Activated B cell treated with CpG ODN at 0.5 μM for 24 hours (primary cell): Measurements from ENCODE around the gene PHF23. TPM values are rescaled to one million over a fixed set of nuclear protein-coding genes. Genes with fewer than 3 reads are reported as not detected.

Experiments
- ATAC-seq: fragments of 200-7000 bp; cut with Tn5 transposase; one replicate; pipeline ENCODE4 v1.10.0; 2021; ENCODE audit warnings: low read depth, mild to moderate bottlenecking, moderate library complexity
- CTCF ChIA-PET: fragments of 350-600 bp; sonication (Branson Sonifier 250); formaldehyde crosslinking; loops from one replicate; lab custom pipeline; 2021; ENCODE audit warnings: antibody characterized with exemption; lab: Charles Lee
- POLR2A ChIA-PET: fragments of 350-600 bp; sonication (Branson Sonifier 250); formaldehyde crosslinking; loops from one replicate; lab custom pipeline; 2021; ENCODE audit warnings: antibody characterized with exemption; lab: Charles Lee
- DNase-seq: peaks from one replicate; pipeline ENCODE4 v3.0.0; 2022
- H3K27ac Mint-ChIP-seq: one replicate; pipeline ENCODE4 v1.8.0; 2020; ENCODE audit warnings: mixed read lengths
- H3K27me3 Mint-ChIP-seq: one replicate; pipeline ENCODE4 v1.8.0; 2021; ENCODE audit warnings: mixed read lengths
- H3K36me3 Mint-ChIP-seq: one replicate; pipeline ENCODE4 v1.8.0; 2021; ENCODE audit warnings: low read depth, mixed read lengths
- H3K4me1 Mint-ChIP-seq: one replicate; pipeline ENCODE4 v1.8.0; 2021; ENCODE audit warnings: mixed read lengths
- H3K4me3 Mint-ChIP-seq: one replicate; pipeline ENCODE4 v1.8.0; 2020; ENCODE audit warnings: mild to moderate bottlenecking, mixed read lengths
- H3K9me3 Mint-ChIP-seq: one replicate; pipeline ENCODE4 v1.8.0; 2020; ENCODE audit warnings: mixed read lengths
- intact Hi-C: fragments of 100-400 bp; cut with micrococcal nuclease; formaldehyde crosslinking; loops from one replicate; pipeline ENCODE4 v1.15.1; 2024
- total RNA-seq: library from RNA; stranded (reverse); gene quantifications from 2 replicates; pipeline ENCODE4 v1.2.3, GENCODE V29; 2022
- TF ChIP-seq, protein P1 (sequence below): fragments of 200-600 bp; IDR thresholded peaks from one replicate; pipeline ENCODE4 v1.8.0; 2022; ENCODE audit warnings: antibody characterized with exemption, mild to moderate bottlenecking

The PHF23 gene
- total RNA-seq, 1 donor from 2014 or later, result 46.6 TPM

- peak overlapping the region; percentile 88 for H3K27ac Mint-ChIP-seq
- CTCF ChIA-PET, result interaction anchor here (1.1 kb wide), 1 partner anchor 13 kb away, joined by 4 read pairs; no protein-coding TSS in a partner anchor
- POLR2A ChIA-PET, result interaction anchor here (0.5 to 15.0 kb wide), 11 partner anchors 10 to 1090 kb away, joined by 3 to 245 read pairs (median 6); partner anchors contain the start of genes ACADVL, ACAP1, CTDNEP1 and DLG4
- H3K27me3 Mint-ChIP-seq, result no peaks in the 10 kb centered on the region
- DNase-seq (no peak), ATAC-seq (no peak)
- H3K4me3 Mint-ChIP-seq, result peak overlapping the region; percentile 86
- TF ChIP-seq, protein P1, sequence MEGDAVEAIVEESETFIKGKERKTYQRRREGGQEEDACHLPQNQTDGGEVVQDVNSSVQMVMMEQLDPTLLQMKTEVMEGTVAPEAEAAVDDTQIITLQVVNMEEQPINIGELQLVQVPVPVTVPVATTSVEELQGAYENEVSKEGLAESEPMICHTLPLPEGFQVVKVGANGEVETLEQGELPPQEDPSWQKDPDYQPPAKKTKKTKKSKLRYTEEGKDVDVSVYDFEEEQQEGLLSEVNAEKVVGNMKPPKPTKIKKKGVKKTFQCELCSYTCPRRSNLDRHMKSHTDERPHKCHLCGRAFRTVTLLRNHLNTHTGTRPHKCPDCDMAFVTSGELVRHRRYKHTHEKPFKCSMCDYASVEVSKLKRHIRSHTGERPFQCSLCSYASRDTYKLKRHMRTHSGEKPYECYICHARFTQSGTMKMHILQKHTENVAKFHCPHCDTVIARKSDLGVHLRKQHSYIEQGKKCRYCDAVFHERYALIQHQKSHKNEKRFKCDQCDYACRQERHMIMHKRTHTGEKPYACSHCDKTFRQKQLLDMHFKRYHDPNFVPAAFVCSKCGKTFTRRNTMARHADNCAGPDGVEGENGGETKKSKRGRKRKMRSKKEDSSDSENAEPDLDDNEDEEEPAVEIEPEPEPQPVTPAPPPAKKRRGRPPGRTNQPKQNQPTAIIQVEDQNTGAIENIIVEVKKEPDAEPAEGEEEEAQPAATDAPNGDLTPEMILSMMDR, result no peak
- peaks cover 50% of the 10 kb centered on the region for H3K4me1 Mint-ChIP-seq
- H3K36me3 Mint-ChIP-seq, result peaks cover 56% of the 10 kb centered on the region
- intact Hi-C loops, result loop anchor here (1.0 kb wide), 3 partner anchors 13 to 28 kb away; no protein-coding TSS in a partner anchor
- H3K9me3 Mint-ChIP-seq, result no peaks in the 10 kb centered on the region
These were observed 5.6 kb downstream of the PHF23 start for GRCh38 chr17:7233701-7234082.

GRCh38 chr17:7232114-7232513 is 7.1 kb downstream of the PHF23 start:
- DNase-seq (no peak), ATAC-seq (no peak)
- intact Hi-C loops, result no loop called here
- ChIA-PET CTCF (interaction anchor here (1.0 kb wide), 1 partner anchor 11 kb away, joined by 3 read pairs; no protein-coding TSS in a partner anchor), POLR2A (interaction anchor here (0.7 to 15.0 kb wide), 2 partner anchors 10 to 32 kb away, joined by 5 to 245 read pairs; partner anchors contain the start of genes ACADVL and DLG4)
- H3K4me3 Mint-ChIP-seq, result peak overlapping the region; percentile 29
- H3K4me1 Mint-ChIP-seq, result peaks cover 46% of the 10 kb centered on the region
- H3K9me3 Mint-ChIP-seq, result no peaks in the 10 kb centered on the region
- TF ChIP-seq, protein P1, result no peak
- H3K27me3 Mint-ChIP-seq, result no peaks in the 10 kb centered on the region
- H3K36me3 Mint-ChIP-seq, result peaks cover 66% of the 10 kb centered on the region
- H3K27ac Mint-ChIP-seq, result no peak overlapping the region

DNA sequence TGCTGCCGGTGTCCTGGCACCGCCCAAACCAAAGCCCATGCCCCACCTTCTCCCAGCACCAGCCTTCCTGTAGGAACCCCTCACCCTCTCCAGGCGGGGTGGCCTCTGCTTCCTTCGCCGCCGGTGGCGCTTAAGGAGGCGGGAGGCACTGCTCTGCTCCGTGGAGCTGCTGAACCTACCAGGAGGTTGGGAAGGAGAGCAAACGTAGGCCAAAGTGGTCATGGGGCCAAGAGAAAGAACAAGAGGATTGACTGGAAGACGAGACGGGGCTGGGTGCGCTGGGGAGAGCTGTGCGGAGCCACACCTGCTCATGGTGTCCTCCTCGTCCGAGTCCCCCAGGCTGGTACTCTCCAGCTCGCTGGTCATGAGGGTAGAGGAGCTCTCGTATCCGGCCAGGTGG is 9.8 kb downstream of the PHF23 start:
- CTCF ChIA-PET, result no interaction called here
- intact Hi-C loops, result no loop called here
- DNase-seq (no peak), ATAC-seq (no peak)
- POLR2A ChIA-PET, result interaction anchor here (15.0 kb wide), 1 partner anchor 7 kb away, joined by 245 read pairs; the partner anchor contains the start of genes ACADVL and DLG4
- no peaks in the 10 kb centered on the region for H3K9me3 Mint-ChIP-seq
- no peaks in the 10 kb centered on the region for H3K27me3 Mint-ChIP-seq
- H3K4me1 Mint-ChIP-seq, result peaks cover 24% of the 10 kb centered on the region
- TF ChIP-seq, protein P1, result no peak
- no peak overlapping the region for H3K27ac Mint-ChIP-seq
- H3K36me3 Mint-ChIP-seq, result peaks cover 64% of the 10 kb centered on the region
- no peak overlapping the region for H3K4me3 Mint-ChIP-seq

DNA sequence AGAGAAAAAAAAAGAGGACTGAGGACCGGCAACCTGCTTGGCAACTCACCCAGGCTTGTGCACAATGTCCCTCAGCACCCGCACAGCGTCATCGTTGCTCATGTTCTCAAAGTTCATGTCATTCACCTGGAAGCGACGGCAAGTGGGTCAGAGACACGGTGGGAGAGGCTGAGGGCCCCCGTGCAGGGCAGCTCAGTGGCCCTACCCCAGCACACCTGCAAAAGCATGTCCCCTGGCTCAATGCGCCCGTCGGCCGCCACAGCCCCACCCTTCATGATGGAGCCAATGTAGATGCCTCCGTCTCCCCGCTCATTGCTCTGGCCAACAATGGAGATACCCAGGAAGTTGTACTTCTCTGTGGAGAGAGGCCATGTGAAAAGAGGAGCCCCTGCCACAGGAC is 10.3 kb downstream of the PHF23 start:
- TF ChIP-seq, protein P1, result no peak
- Mint-ChIP-seq H3K4me3 (no peak overlapping the region), H3K27ac (no peak overlapping the region), H3K27me3 (no peaks in the 10 kb centered on the region), H3K4me1 (peaks cover 22% of the 10 kb centered on the region), H3K9me3 (no peaks in the 10 kb centered on the region), H3K36me3 (peaks cover 64% of the 10 kb centered on the region)
- ChIA-PET CTCF (no interaction called here), POLR2A (no interaction called here)
- DNase-seq (no peak), ATAC-seq (no peak)
- intact Hi-C loops, result no loop called here

DNA sequence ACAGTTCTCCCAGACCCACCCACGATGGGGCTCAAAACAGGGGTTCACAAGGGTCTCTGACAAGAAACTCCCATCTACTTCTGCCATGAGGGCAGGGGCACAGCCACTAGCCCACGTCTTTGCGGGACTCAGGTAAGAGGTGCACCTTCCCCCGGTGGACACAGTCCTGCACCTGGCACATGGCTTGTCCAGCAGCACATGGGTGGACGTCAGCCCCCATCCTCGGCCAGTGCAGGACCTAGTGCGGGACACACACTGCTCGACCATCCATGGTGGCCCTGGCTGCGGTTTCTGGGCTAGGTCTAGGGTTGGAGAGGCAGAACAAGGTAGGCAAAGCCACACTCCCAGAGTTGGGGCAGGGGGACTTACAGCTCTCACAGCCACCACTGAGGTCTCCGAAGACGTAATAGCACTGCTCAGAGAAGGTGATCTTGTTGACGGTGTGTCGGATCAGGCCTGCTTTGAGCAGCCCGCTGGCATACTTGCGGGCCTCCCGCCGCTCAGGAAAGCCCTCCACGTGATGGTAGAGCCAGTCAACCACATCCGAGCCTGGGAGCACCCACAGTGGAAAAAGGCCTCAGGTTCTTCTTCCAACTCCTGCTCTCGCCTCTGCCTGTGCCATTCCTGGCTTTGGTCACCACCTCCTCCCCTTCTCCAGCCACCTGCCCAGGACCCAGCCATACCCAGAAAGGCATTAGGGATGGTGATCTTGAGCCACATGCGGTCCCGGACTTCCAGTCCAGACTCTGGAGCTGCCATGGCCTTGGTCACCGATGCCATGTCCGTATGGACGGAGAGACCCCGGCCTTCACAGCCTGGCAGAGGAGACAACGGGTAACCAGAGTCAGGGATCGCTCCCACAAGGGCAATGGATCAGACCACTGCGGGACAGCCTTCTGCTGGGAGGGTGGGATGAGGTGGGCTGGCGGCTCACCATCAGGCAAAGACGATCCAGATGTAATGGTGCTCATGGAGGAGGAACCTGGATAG is 12.2 kb downstream of the PHF23 start:
- Mint-ChIP-seq H3K36me3 (peaks cover 79% of the 10 kb centered on the region), H3K27ac (no peak overlapping the region), H3K4me1 (peaks cover 4% of the 10 kb centered on the region), H3K4me3 (no peak overlapping the region), H3K27me3 (no peaks in the 10 kb centered on the region), H3K9me3 (no peaks in the 10 kb centered on the region)
- POLR2A ChIA-PET, result interaction anchor here (0.6 to 10.5 kb wide), 2 partner anchors 10 to 460 kb away, joined by 3 to 245 read pairs; partner anchors contain the start of genes DVL2, GABARAP, PHF23 and TP53
- TF ChIP-seq, protein P1, result no peak
- CTCF ChIA-PET, result no interaction called here
- DNase-seq, result no peak
- intact Hi-C loops, result no loop called here
- no peak for ATAC-seq
